Body of pancreas (tissue), 4 donors: ENCODE data around the gene PRDM13. TPM values are rescaled to one million over a fixed set of nuclear protein-coding genes. Genes with fewer than 3 reads are reported as not detected.
"Not testable (repeated sequence)": the region's sequence is repeated elsewhere in the genome, so short reads cannot be mapped to it uniquely, and the experiment has no call there.

ENCODE experiments used
- ATAC-seq: fragments of 150-250 bp; one replicate; pipeline ENCODE4 v1.9.1; 2016
- DNase-seq, 4 donors: peaks; one replicate each; pipeline ENCODE4 v3.0.0-alpha.2; 2019
- H3K27ac ChIP-seq, 4 donors: fragments of 200-600 bp; sonication (generic); 1 replicate in 3 of 4; 2 replicates in 1 of 4; pipeline versions ENCODE4 v1.5.1 to v1.6.1; 2016 to 2019; ENCODE audit warnings: mild to moderate bottlenecking in 1 of 4, mixed read lengths in 1 of 4, moderate library complexity in 1 of 4
- H3K27me3 ChIP-seq, 2 donors: fragments of 200-600 bp; sonication (generic); one replicate each; pipeline ENCODE4 v1.6.0; 2016; ENCODE audit warnings: mild to moderate bottlenecking in 1 of 2
- H3K36me3 ChIP-seq, 2 donors: fragments of 200-600 bp; sonication (generic); replicated peaks in 1 of 2; 2 replicates each; pipeline ENCODE4 v1.5.1; 2016; ENCODE audit warnings: low read depth in 2 of 2; ENCODE audit not compliant: insufficient read depth in 1 of 2
- H3K4me1 ChIP-seq: fragments of 200-600 bp; sonication (generic); one replicate; pipeline ENCODE4 v1.6.0; 2016
- H3K4me3 ChIP-seq, 2 donors: fragments of 200-600 bp; sonication (generic); 1 replicate in 1 of 2; 2 replicates in 1 of 2; pipeline ENCODE4 v1.5.1; 2016 to 2019
- H3K9me3 ChIP-seq, 3 donors: fragments of 200-600 bp; sonication (generic); 1 replicate in 2 of 3; 2 replicates in 1 of 3; pipeline ENCODE4 v1.5.1; 2016
- POLR2A ChIP-seq, 3 donors: fragments of 450-650 bp; IDR thresholded peaks; one replicate each; pipeline ENCODE4 v1.6.1; 2016; ENCODE audit warnings: antibody characterized with exemption in 3 of 3, mild to moderate bottlenecking in 2 of 3
- WGBS, 2 donors: methylation state at CpG; one replicate each; pipeline ENCODE4 v1.1.5; 2017; 5-methylcytosine and 5-hydroxymethylcytosine counted together
- intact Hi-C: fragments of 100-400 bp; cut with DNase I; formaldehyde crosslinking; loops from one replicate; pipeline ENCODE4 v1.15.1; 2023
- total RNA-seq, 2 donors: library from RNA; depleted of rRNA; stranded (reverse); fragments of >200 nt; gene quantifications; one replicate each; pipeline ENCODE4 v1.1.0, GENCODE V29; 2016
- TF ChIP-seq, protein P1 (sequence below), 7 experiments: fragments of 450-650 bp in 4 of 7; fragments of 200-600 bp in 3 of 7; sonication (generic) in 3 of 7; IDR thresholded peaks; one replicate each; pipeline ENCODE4 v1.5.1; 2016 to 2019; ENCODE audit warnings: antibody characterized with exemption in 7 of 7

The PRDM13 gene
- total RNA-seq, 2 donors from 2014 or later, result not detected

DNA sequence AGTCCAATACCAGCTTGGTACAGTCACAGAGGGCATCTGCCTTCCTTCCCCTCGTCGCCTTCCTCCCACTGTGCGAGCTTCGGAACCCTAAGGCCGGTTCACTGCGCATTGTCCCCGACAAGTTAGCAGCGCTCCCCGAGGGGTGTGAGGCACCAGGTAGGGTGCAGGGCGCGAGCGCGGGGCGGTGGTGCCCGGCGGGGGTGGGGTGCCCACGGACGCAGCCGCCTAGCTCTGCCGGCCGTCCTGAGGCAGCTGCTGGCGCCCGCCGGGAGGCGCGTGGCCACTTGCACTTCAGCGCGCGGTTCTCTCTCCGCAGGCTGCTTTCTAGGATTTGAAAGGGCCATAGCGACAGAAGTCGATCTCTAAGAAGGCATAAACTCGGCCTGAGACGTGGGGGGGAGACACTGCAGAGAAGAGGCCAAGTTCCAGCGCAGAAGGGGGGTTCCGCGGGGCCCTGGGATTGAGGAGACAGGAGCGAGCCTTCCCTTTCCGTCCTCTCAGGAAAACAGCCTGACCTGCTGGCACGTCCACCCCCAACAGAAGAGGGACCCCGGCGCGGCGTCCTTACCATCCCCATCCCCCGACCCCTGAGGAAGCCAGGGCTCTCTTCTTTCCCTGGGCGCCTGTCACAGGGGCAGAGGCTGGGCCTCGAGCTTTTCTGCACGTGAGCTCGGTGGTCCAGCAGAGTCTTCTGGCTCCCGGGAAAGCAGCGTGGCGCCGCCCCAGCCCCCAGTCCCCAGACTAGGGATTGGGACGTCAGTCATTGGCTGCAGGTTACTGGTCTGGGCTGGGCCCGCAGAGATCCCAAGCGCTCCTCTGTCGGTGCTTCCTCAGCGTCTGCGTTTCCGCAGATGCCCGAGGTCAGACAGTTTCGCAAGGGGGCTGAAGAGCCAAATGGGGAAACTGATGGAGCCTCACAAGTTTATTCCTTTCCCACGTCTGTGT lies 15.6 kb upstream of the PRDM13 start:
- Histone ChIP-seq H3K4me1 (peaks cover 26% of the 10 kb centered on the region), H3K9me3 (no peaks in the 10 kb centered on the region), H3K27me3 (peaks cover 0 to 34% of the 10 kb centered on the region in 2 donors), H3K36me3 (no peaks in the 10 kb centered on the region), H3K4me3 (no peak overlapping the region), H3K27ac (no peak overlapping the region)
- 4 to 13% methylated on average over 32 to 61 of the region's 63 CpGs for WGBS, 2 donors
- ATAC-seq (no peak), DNase-seq (no peak)
- intact Hi-C loops, result loop anchor here (10.0 kb wide), 1 partner anchor 154 kb away; no protein-coding TSS in a partner anchor
- TF ChIP-seq, protein P1, sequence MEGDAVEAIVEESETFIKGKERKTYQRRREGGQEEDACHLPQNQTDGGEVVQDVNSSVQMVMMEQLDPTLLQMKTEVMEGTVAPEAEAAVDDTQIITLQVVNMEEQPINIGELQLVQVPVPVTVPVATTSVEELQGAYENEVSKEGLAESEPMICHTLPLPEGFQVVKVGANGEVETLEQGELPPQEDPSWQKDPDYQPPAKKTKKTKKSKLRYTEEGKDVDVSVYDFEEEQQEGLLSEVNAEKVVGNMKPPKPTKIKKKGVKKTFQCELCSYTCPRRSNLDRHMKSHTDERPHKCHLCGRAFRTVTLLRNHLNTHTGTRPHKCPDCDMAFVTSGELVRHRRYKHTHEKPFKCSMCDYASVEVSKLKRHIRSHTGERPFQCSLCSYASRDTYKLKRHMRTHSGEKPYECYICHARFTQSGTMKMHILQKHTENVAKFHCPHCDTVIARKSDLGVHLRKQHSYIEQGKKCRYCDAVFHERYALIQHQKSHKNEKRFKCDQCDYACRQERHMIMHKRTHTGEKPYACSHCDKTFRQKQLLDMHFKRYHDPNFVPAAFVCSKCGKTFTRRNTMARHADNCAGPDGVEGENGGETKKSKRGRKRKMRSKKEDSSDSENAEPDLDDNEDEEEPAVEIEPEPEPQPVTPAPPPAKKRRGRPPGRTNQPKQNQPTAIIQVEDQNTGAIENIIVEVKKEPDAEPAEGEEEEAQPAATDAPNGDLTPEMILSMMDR (IDR thresholded peaks at IDR 0.05), result no peak

DNA sequence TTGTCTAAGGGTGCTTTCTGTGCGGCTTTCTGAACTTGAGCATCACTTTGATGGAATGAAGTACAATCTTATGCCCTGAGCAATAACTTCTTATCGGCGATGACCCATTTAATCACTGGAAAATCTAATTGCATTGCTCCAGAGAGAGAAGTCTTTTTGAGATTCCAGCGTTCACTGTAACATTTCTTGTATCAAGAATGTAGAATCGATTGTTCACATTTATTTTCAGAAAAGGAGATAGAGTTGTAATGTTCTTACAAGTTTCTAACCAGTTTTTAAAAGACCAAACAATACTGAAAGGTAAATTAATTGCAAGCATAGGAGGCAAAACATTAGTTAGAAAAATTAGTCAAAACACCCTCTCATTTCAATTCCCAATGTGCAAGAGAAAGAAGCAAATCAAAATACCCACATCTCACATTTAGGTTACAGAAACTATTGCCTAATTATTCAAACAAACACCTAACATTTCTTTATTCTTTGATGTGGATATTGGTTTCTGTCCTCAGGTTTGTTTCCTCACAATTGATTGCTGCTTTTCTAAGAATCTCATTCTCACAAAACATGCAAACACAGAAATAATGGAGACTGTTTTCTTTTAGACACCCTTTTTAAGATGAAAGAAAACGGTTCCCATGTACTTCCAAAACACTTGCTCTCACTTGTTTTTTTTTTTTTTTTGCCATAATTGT lies 14.8 kb upstream of the PRDM13 start:
- DNase-seq, result no peak
- intact Hi-C loops, result loop anchor here (10.0 kb wide), 1 partner anchor 153 kb away; no protein-coding TSS in a partner anchor

DNA sequence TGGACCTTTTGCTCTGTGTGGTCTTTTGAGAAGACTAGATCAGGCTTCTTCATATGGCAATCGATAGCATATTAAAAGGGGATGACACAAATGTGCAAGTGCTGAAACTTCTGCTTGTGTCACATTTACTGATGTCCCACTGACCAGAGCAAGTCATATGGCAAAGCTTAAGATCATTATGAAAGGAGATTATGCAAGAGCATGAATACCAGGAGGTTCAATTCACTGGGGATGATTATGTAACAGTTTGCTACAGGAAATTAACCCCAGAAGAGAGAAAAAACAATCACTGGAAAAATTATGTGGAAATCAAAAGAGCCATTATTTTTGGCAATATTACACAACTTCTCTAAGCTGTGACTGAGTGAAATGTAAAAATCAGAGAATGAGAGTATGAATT lies 13.7 kb upstream of the PRDM13 start:
- DNase-seq, result no peak
- Histone ChIP-seq H3K4me3 (no peak overlapping the region), H3K27me3 (peaks cover 0 to 34% of the 10 kb centered on the region in 2 donors), H3K27ac (no peak overlapping the region), H3K9me3 (no peaks in the 10 kb centered on the region), H3K36me3 (no peaks in the 10 kb centered on the region), H3K4me1 (peaks cover 26% of the 10 kb centered on the region)
- TF ChIP-seq, protein P1 (IDR thresholded peaks at IDR 0.05), result no peak
- no peak for TF ChIP-seq POLR2A (IDR thresholded peaks at IDR 0.05)
- WGBS, 2 donors, result 10 to 29% methylated on average over 1 of the region's 1 CpG
- intact Hi-C loops, result loop anchor here (10.0 kb wide), 1 partner anchor 152 kb away; no protein-coding TSS in a partner anchor
- no peak for ATAC-seq

More for the DNA sequence above, 14.8 kb upstream of the PRDM13 start:
- whole genome bisulfite sequencing, 2 donors, result 25 to 30% methylated on average over 6 of the region's 6 CpGs
- Histone ChIP-seq H3K9me3 (no peaks in the 10 kb centered on the region), H3K36me3 (no peaks in the 10 kb centered on the region), H3K27ac (no peak overlapping the region), H3K27me3 (peaks cover 0 to 34% of the 10 kb centered on the region in 2 donors), H3K4me1 (peaks cover 26% of the 10 kb centered on the region), H3K4me3 (no peak overlapping the region)
- no peak for ATAC-seq
- TF ChIP-seq, protein P1 (IDR thresholded peaks at IDR 0.05), result no peak

DNA sequence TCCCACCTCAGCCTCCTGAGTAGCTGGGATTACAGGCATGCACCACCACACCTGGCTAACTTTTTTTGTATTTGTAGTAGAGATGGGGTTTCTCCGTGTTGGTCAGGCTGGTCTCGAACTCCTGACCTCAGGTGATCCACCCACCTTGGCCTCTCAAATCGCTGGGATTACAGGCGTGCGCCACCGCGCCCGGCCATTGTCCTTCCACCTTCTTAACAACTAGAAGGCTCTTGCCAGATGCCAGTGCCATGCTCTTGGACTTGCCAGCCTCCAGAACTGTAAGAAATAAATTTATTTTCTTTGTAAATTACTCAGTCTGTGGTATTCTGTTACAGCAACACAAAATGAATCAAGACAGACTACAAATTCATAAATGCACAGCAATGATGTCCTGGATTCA lies 11.9 kb upstream of the PRDM13 start:
- H3K9me3 ChIP-seq, H3K27ac ChIP-seq, ATAC-seq, H3K36me3 ChIP-seq, DNase-seq, H3K4me3 ChIP-seq: not testable (repeated sequence)
- H3K27me3 ChIP-seq, result peaks cover 0 to 34% of the 10 kb centered on the region in 2 donors
- intact Hi-C loops, result loop anchor here (10.0 kb wide), 1 partner anchor 150 kb away; no protein-coding TSS in a partner anchor
- 66% methylated on average over 8 of the region's 8 CpGs for WGBS, 2 donors
- H3K4me1 ChIP-seq, result peaks cover 10% of the 10 kb centered on the region
